SU-DHL-6 (cell line): ENCODE data around the gene CRYBB1.
A peak's percentile ranks its signal among the peaks of the same experiment; 100 is the strongest.

ENCODE experiments used
- H2AFZ ChIP-seq: fragments of 200-600 bp; sonication (generic); 2 replicates; pipeline ENCODE4 v1.6.1; 2014; ENCODE audit warnings: low read depth, mild to moderate bottlenecking, moderate library complexity, mixed read lengths, antibody characterized with exemption, low read length; ENCODE audit not compliant: severe bottlenecking
- H3F3A ChIP-seq: fragments of 200-600 bp; shearing (Covaris generic); 2 replicates; pipeline ENCODE4 v1.6.0; 2016; ENCODE audit warnings: antibody characterized with exemption, mild to moderate bottlenecking; ENCODE audit not compliant: insufficient read depth
- H3K27ac ChIP-seq: fragments of 200-600 bp; sonication (generic); 2 replicates; pipeline ENCODE4 v1.5.1; 2016; ENCODE audit warnings: low read depth, mild to moderate bottlenecking, low read length, moderate library complexity, mixed read lengths
- H3K27me3 ChIP-seq: fragments of 200-600 bp; sonication (generic), shearing (Covaris generic); 2 replicates; pipeline ENCODE4 v1.6.0; 2014; ENCODE audit warnings: mild to moderate bottlenecking, low read length
- H3K36me3 ChIP-seq: fragments of 200-600 bp; sonication (generic); 2 replicates; pipeline ENCODE4 v1.6.1; 2014; ENCODE audit warnings: mild to moderate bottlenecking, low read length, mixed read lengths
- H3K4me2 ChIP-seq: fragments of 300-600, 200-600 bp; shearing (Covaris generic), sonication (generic); 2 replicates; pipeline ENCODE4 v1.6.0; 2014; ENCODE audit warnings: low read length, low read depth, mild to moderate bottlenecking; ENCODE audit not compliant: poor library complexity, severe bottlenecking
- H3K4me3 ChIP-seq: fragments of 200-600 bp; sonication (generic); 2 replicates; pipeline ENCODE4 v1.5.1; 2014; ENCODE audit warnings: antibody characterized with exemption, low read length, mild to moderate bottlenecking, mixed read lengths; ENCODE audit not compliant: insufficient read depth, poor library complexity, severe bottlenecking
- H3K79me2 ChIP-seq: fragments of 200-600 bp; sonication (generic); 2 replicates; pipeline ENCODE4 v1.6.1; 2014; ENCODE audit warnings: mild to moderate bottlenecking, low read length, moderate library complexity; ENCODE audit not compliant: insufficient read depth
- H3K9ac ChIP-seq: fragments of 200-600 bp; sonication (generic); 2 replicates; pipeline ENCODE4 v1.7.0; 2014; ENCODE audit warnings: mild to moderate bottlenecking, low read length
- H3K9me2 ChIP-seq: fragments of 200-600 bp; sonication (generic); replicated peaks from 2 replicates; pipeline ENCODE4 v1.6.1; 2014; ENCODE audit warnings: low read length; ENCODE audit not compliant: insufficient read depth
- H3K9me3 ChIP-seq: fragments of 200-600 bp; sonication (generic); 2 replicates; pipeline ENCODE4 v1.6.1; 2014; ENCODE audit warnings: low read length, mixed read lengths; ENCODE audit not compliant: insufficient read depth
- H4K20me1 ChIP-seq: fragments of 200-600 bp; sonication (generic); 2 replicates; pipeline ENCODE4 v1.6.1; 2014; ENCODE audit warnings: low read depth, mild to moderate bottlenecking, antibody characterized with exemption, low read length, moderate library complexity, mixed read lengths
- EZH2phosphoT487 ChIP-seq: fragments of 200-600 bp; sonication (generic), shearing (Covaris generic); conservative IDR thresholded peaks from 2 replicates; pipeline ENCODE4 v1.6.1; 2018; ENCODE audit warnings: mild to moderate bottlenecking, antibody characterized with exemption, low read length, moderate library complexity, mixed read lengths
- TF ChIP-seq, protein P1 (sequence below): fragments of 200-600 bp; sonication (generic); IDR thresholded peaks from one replicate; pipeline ENCODE4 v1.5.1; 2017; ENCODE audit warnings: antibody characterized with exemption, mild to moderate bottlenecking, low read length, moderate library complexity; ENCODE audit not compliant: insufficient read depth, poor library complexity, severe bottlenecking

The CRYBB1 gene

DNA sequence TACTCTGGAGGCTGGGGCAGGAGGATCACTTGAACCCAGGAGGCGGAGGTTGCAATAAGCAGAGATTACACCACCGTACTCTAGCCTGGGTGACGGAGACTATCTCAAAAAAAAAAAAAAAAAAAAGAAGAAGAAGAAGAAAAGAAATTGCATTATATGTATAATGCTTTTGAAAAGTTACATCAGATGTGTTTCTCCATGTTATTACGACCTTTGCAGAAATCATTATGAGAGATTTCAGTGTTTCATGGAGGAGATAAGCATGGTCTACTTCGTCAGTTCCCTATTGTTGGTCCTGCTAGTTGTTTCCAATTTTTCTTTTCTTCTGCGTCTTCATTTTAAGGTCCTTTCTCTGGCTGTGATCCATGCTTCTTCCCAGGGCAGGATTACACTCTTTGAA, 42.5 kb upstream of the CRYBB1 start:
- Histone ChIP-seq H3F3A (peaks cover 15% of the 10 kb centered on the region), H3K36me3 (no peaks in the 10 kb centered on the region), H4K20me1 (no peaks in the 10 kb centered on the region), H3K9ac (no peak overlapping the region), H3K9me3 (no peaks in the 10 kb centered on the region), H3K9me2 (no peaks in the 10 kb centered on the region), H3K27ac (no peak overlapping the region), H2AFZ (no peak overlapping the region), H3K4me3 (no peak overlapping the region), H3K4me2 (no peak overlapping the region), H3K79me2 (no peaks in the 10 kb centered on the region), H3K27me3 (no peaks in the 10 kb centered on the region)
- TF ChIP-seq, protein P1, sequence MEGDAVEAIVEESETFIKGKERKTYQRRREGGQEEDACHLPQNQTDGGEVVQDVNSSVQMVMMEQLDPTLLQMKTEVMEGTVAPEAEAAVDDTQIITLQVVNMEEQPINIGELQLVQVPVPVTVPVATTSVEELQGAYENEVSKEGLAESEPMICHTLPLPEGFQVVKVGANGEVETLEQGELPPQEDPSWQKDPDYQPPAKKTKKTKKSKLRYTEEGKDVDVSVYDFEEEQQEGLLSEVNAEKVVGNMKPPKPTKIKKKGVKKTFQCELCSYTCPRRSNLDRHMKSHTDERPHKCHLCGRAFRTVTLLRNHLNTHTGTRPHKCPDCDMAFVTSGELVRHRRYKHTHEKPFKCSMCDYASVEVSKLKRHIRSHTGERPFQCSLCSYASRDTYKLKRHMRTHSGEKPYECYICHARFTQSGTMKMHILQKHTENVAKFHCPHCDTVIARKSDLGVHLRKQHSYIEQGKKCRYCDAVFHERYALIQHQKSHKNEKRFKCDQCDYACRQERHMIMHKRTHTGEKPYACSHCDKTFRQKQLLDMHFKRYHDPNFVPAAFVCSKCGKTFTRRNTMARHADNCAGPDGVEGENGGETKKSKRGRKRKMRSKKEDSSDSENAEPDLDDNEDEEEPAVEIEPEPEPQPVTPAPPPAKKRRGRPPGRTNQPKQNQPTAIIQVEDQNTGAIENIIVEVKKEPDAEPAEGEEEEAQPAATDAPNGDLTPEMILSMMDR, result no peak
- TF ChIP-seq EZH2phosphoT487, result no peak

GRCh38 chr22:26658671-26659478, 41.0 kb upstream of the CRYBB1 start:
- H3K36me3 ChIP-seq, result no peaks in the 10 kb centered on the region
- H3K27me3 ChIP-seq, result no peaks in the 10 kb centered on the region
- peak overlapping the region; percentile 34 for H3K27ac ChIP-seq
- H3K9ac ChIP-seq, result peak overlapping the region; percentile 52
- H3K9me3 ChIP-seq, result no peaks in the 10 kb centered on the region
- H2AFZ ChIP-seq, result peak overlapping the region; percentile 89
- peaks cover 15% of the 10 kb centered on the region for H3F3A ChIP-seq
- H3K79me2 ChIP-seq, result no peaks in the 10 kb centered on the region
- no peak for TF ChIP-seq EZH2phosphoT487
- TF ChIP-seq, protein P1, result no peak
- H3K9me2 ChIP-seq, result no peaks in the 10 kb centered on the region
- peak overlapping the region; percentile 42 for H3K4me3 ChIP-seq
- H4K20me1 ChIP-seq, result no peaks in the 10 kb centered on the region
- H3K4me2 ChIP-seq, result peak overlapping the region; percentile 69

- Histone ChIP-seq H3K79me2 (no peaks in the 10 kb centered on the region), H3K9me2 (no peaks in the 10 kb centered on the region), H3K4me3 (peak overlapping the region; percentile 42), H3K9ac (peak overlapping the region; percentile 52), H2AFZ (peak overlapping the region; percentile 89), H3K27ac (no peak overlapping the region), H4K20me1 (no peaks in the 10 kb centered on the region), H3K4me2 (peak overlapping the region; percentile 69), H3F3A (peaks cover 11% of the 10 kb centered on the region), H3K27me3 (no peaks in the 10 kb centered on the region), H3K9me3 (no peaks in the 10 kb centered on the region), H3K36me3 (no peaks in the 10 kb centered on the region)
- no peak for TF ChIP-seq EZH2phosphoT487
- TF ChIP-seq, protein P1, result no peak
Observed at GRCh38 chr22:26658161-26658560, 40.3 kb upstream of the CRYBB1 start.
